Measurements from ENCODE around the gene RBL2.
A peak's percentile ranks its signal among the peaks of the same experiment; 100 is the strongest.
"Not testable (repeated sequence)": the region's sequence is repeated elsewhere in the genome, so short reads cannot be mapped to it uniquely, and the experiment has no call there.

The RBL2 gene

DNA sequence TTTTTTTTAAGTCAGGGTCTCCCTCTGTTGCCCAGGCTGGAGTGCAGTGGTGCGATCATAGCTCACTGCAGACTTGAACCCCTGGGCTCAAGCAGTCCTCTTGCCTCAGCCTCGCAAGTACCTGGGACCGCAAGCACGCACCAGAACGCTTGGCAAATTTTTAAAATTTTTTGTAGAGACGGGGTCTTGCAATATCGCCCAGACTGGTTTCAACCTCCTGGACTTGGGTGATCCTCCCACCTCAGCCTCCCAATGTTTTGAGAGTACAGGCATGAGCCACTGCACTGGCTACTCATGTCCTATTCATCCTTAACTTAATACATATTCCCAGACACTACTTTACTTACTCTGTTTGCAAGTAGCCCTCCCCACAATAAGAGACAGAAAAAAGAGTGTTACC lies 16.3 kb upstream of the RBL2 start:
- Histone ChIP-seq H3K4me3 (no peak overlapping the region), H3K9me3 (replicated peaks in 1 of 11) (peaks cover 37 to 49% (median 43%) of the 10 kb centered on the region in 11 experiments), H3K4me1 (peaks cover 0 to 12% (median 7%) of the 10 kb centered on the region in 10 experiments; a peak in 9 of 20 replicates), H3K4me2 (no peak overlapping the region), H4K20me1 (no peaks in the 10 kb centered on the region), H3K27ac (no peak overlapping the region), H3K27me3 (no peaks in the 10 kb centered on the region), H3K36me3 (no peaks in the 10 kb centered on the region), H3K9ac (no peak overlapping the region)
- no peak for TF ChIP-seq Cebpa-rat (IDR thresholded peaks at IDR 0.05)

DNA sequence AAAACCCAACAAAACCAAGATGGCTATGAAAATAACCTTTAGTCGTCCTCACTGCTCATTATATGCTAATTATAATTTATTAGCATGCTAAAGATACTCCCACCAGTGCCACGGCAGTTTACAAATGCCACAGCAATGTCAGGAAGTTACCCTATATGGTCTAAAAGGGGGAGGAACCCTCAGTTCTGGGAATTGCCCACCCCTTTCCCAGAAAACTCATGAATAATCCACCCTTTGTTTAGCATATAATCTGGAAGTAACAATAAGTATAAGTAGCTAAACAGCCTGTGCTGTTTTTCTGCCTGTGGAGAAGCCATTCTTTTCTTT lies 14.9 kb upstream of the RBL2 start:
- H3K4me2 ChIP-seq, H3K27me3 ChIP-seq, H4K20me1 ChIP-seq, H3K36me3 ChIP-seq, H3K27ac ChIP-seq, H3K4me3 ChIP-seq, H3K9ac ChIP-seq: not testable (repeated sequence)
- H3K9me3 ChIP-seq (replicated peaks in 1 of 11) = peaks cover 39 to 49% (median 45%) of the 10 kb centered on the region in 11 experiments
- peaks cover 0 to 12% (median 7%) of the 10 kb centered on the region in 10 experiments; a peak in 9 of 20 replicates for H3K4me1 ChIP-seq

DNA sequence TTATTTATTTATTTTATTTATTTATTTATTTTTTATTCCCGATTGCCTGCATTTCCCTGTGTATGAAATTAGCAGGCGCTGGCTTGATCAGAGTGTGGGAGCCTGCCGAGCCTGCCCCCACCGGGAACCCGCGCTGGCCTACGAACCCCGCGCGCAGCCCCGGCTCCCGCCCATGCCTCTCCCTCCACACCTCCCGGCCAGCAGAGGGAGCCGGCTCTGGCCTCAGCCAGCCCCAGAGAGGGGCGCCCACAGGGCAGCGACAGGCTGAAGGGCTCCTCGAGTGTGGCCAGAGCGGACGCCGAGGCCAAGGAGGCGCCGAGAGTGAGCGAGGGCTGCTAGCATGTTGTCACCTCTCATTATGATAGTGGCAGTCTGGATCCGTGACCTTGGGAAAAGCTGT lies 13.0 kb upstream of the RBL2 start:
- no peaks in the 10 kb centered on the region for H3K36me3 ChIP-seq

GRCh38 chr16:53423968-53424367 lies 10.3 kb upstream of the RBL2 start:
- H3K9me3 ChIP-seq (replicated peaks in 1 of 11) = peaks cover 58 to 75% (median 69%) of the 10 kb centered on the region in 11 experiments
- not testable (repeated sequence) for H3K36me3 ChIP-seq, H4K20me1 ChIP-seq, H3K9ac ChIP-seq, H3K4me1 ChIP-seq, H3K27me3 ChIP-seq, H3K27ac ChIP-seq, H3K4me2 ChIP-seq
- H3K4me3 ChIP-seq = peak overlapping the region in 2 of 10 experiments; percentile 19; a peak in 2 of 20 replicates

More for the DNA sequence above, 13.0 kb upstream of the RBL2 start:
- H3K9me3 ChIP-seq (replicated peaks in 1 of 11) = peaks cover 57 to 68% (median 64%) of the 10 kb centered on the region in 11 experiments
- H3K4me3 ChIP-seq = no peak overlapping the region
- H3K4me2 ChIP-seq = no peak overlapping the region
- peaks cover 0 to 9% (median 6%) of the 10 kb centered on the region in 10 experiments; a peak in 6 of 20 replicates for H3K4me1 ChIP-seq
- H3K9ac ChIP-seq = no peak overlapping the region
- no peaks in the 10 kb centered on the region for H3K27me3 ChIP-seq
- no peak overlapping the region for H3K27ac ChIP-seq
- TF ChIP-seq Cebpa-rat (IDR thresholded peaks at IDR 0.05) = no peak
- H4K20me1 ChIP-seq = no peaks in the 10 kb centered on the region

DNA sequence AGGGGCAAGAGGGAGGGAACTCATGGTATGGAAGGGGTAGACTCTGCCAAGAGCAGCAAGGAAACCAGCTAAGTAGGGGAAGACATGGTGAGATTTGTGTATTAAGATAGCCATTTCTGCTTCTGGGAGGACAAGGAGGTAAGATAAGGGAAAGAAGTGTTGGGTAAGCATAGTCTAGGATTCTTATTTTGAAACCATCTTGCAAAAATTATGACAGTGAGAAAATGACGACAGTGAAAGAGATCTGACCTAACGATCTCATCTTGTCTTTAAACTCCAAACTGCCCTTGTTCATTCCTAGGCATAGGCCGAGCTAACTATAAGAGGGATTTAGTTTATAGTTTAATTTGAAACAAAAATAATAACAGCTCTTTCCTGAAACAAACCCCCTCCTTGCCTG lies 5.6 kb upstream of the RBL2 start:
- Histone ChIP-seq H3K9ac (no peak overlapping the region), H3K27ac (no peak overlapping the region), H3K9me3 (replicated peaks in 1 of 11) (peaks cover 26 to 36% (median 32%) of the 10 kb centered on the region in 11 experiments), H3K4me3 (no peak overlapping the region), H3K36me3 (no peaks in the 10 kb centered on the region), H4K20me1 (no peaks in the 10 kb centered on the region), H3K4me2 (no peak overlapping the region), H3K27me3 (no peaks in the 10 kb centered on the region), H3K4me1 (peaks cover 0 to 2% (median under 1%) of the 10 kb centered on the region in 10 experiments; a peak in 3 of 20 replicates)
- TF ChIP-seq Cebpa-rat (IDR thresholded peaks at IDR 0.05) = no peak

GRCh38 chr16:53429221-53429943 lies 4.9 kb upstream of the RBL2 start:
- no peaks in the 10 kb centered on the region for H3K27me3 ChIP-seq
- no peaks in the 10 kb centered on the region for H4K20me1 ChIP-seq
- no peak overlapping the region for H3K4me3 ChIP-seq
- H3K36me3 ChIP-seq = no peaks in the 10 kb centered on the region
- TF ChIP-seq Cebpa-rat (IDR thresholded peaks at IDR 0.05) = no peak
- no peak overlapping the region for H3K9ac ChIP-seq
- H3K4me2 ChIP-seq = no peak overlapping the region
- no peak overlapping the region for H3K27ac ChIP-seq
- H3K9me3 ChIP-seq (replicated peaks in 1 of 11) = peaks cover 19 to 29% (median 25%) of the 10 kb centered on the region in 11 experiments
- H3K4me1 ChIP-seq = peaks cover 0 to 5% (median 4%) of the 10 kb centered on the region in 10 experiments; a peak in 4 of 20 replicates

GRCh38 chr16:53430363-53430762 lies 3.9 kb upstream of the RBL2 start:
- Histone ChIP-seq H3K36me3 (no peaks in the 10 kb centered on the region), H3K4me1 (peaks cover 0 to 5% (median 4%) of the 10 kb centered on the region in 10 experiments; a peak in 4 of 20 replicates), H3K9me3 (replicated peaks in 1 of 11) (peaks cover 9 to 19% (median 15%) of the 10 kb centered on the region in 11 experiments), H3K9ac (no peak overlapping the region), H3K4me3 (no peak overlapping the region), H3K27ac (no peak overlapping the region), H4K20me1 (no peaks in the 10 kb centered on the region), H3K27me3 (no peaks in the 10 kb centered on the region), H3K4me2 (no peak overlapping the region)
- no peak for TF ChIP-seq Cebpa-rat (IDR thresholded peaks at IDR 0.05)

DNA sequence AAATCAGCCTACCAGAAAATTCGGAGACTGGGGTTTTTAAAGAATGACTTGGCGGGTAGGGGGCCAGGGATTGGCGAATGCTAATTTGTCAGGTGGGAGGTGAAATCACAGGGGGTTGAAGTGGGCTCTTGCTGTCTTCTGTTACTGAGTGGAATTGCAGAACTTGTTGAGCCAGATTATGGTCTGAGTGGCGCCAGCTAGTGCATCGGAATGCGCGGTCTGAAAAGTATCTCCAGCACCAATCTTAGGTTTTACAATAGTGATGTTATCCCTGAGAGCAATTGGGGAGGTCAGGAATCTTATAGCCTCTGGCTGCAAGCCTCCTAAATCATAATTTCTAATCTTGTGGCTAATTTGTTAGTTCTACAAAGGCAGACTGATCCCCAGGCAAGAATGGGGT lies 762 bp upstream of the RBL2 start:
- H3K9ac ChIP-seq = peak overlapping the region in 4 of 11 experiments; percentile 92 to 98 (median 94); a peak in 3 of 22 replicates
- peaks cover 0 to 29% (median 14%) of the 10 kb centered on the region in 11 experiments; a peak in 15 of 22 replicates for H4K20me1 ChIP-seq

GRCh38 chr16:53433930-53434376 lies 318 bp upstream of the RBL2 start:
- TF ChIP-seq Cebpa-rat (IDR thresholded peaks at IDR 0.05) = no peak
- Histone ChIP-seq H3K27ac (peak overlapping the region; percentile 83 to 99 (median 94)), H3K9ac (peak overlapping the region; percentile 90 to 99 (median 95))

More for the DNA sequence above, 762 bp upstream of the RBL2 start:
- peaks cover 0 to 13% (median 6%) of the 10 kb centered on the region in 11 experiments; a peak in 10 of 22 replicates for H3K36me3 ChIP-seq
- peak overlapping the region in 4 of 11 experiments; percentile 93 to 99 (median 94); a peak in 4 of 22 replicates for H3K27ac ChIP-seq
- H3K9me3 ChIP-seq (replicated peaks in 1 of 11) = peaks cover 0 to 12% (median 0%) of the 10 kb centered on the region in 11 experiments; a peak in 1 of 22 replicates
- no peaks in the 10 kb centered on the region for H3K27me3 ChIP-seq
- H3K4me2 ChIP-seq = peak overlapping the region; percentile 71 to 97 (median 85); a peak in 19 of 22 replicates
- TF ChIP-seq Cebpa-rat (IDR thresholded peaks at IDR 0.05) = no peak
- peak overlapping the region in 8 of 10 experiments; percentile 77 to 99 (median 90); a peak in 11 of 20 replicates for H3K4me3 ChIP-seq
- peaks cover 10 to 21% (median 15%) of the 10 kb centered on the region in 10 experiments for H3K4me1 ChIP-seq

More at GRCh38 chr16:53433930-53434376, 318 bp upstream of the RBL2 start:
- H3K36me3 ChIP-seq = peaks cover 0 to 17% (median 8%) of the 10 kb centered on the region in 11 experiments; a peak in 10 of 22 replicates
- H3K4me2 ChIP-seq = peak overlapping the region; percentile 71 to 97 (median 85)
- H4K20me1 ChIP-seq = peaks cover 0 to 30% (median 14%) of the 10 kb centered on the region in 11 experiments; a peak in 15 of 22 replicates
- H3K4me1 ChIP-seq = peaks cover 10 to 21% (median 15%) of the 10 kb centered on the region in 10 experiments
- peak overlapping the region; percentile 77 to 99 (median 92) for H3K4me3 ChIP-seq
- no peaks in the 10 kb centered on the region for H3K27me3 ChIP-seq
- peaks cover 0 to 11% (median 0%) of the 10 kb centered on the region in 11 experiments; a peak in 1 of 22 replicates for H3K9me3 ChIP-seq (replicated peaks in 1 of 11)
